Fibroblast of lung (primary cell): ENCODE results near the gene WDR72.

Experiments
- CTCF ChIP-seq, 2 donors: IDR thresholded peaks in 1 of 2; conservative IDR thresholded peaks in 1 of 2; 1 replicate in 1 of 2; 2 replicates in 1 of 2; pipeline ENCODE4 v1.5.1; 2011 to 2012; ENCODE audit warnings: low read length in 2 of 2, control low read depth in 1 of 2, inconsistent platforms in 1 of 2, low read depth in 1 of 2, mild to moderate bottlenecking in 1 of 2
- EZH2 ChIP-seq: IDR thresholded peaks from 2 replicates; pipeline ENCODE4 v1.5.1; 2012; ENCODE audit warnings: low read length, control low read depth, mild to moderate bottlenecking; ENCODE audit errors: missing control alignments

GRCh38 chr15:53590380-53590779, 169.1 kb downstream of the WDR72 start:
- TF ChIP-seq CTCF (conservative IDR thresholded peaks at IDR 0.05 in 1 of 2, IDR thresholded peaks at IDR 0.05 in 1 of 2; ENCODE audit: low read depth in 1 of 2, low read length in 2 of 2) (no peak), EZH2 (no peak)
